ENCODE measurements around the gene EDN1.

Gene EDN1

GRCh38 chr6:12344961-12345693 is 55.0 kb downstream of the EDN1 start:
- DNase-seq (ENCODE audit: low spot score) = no peak
- FAIRE-seq = no peak

DNA sequence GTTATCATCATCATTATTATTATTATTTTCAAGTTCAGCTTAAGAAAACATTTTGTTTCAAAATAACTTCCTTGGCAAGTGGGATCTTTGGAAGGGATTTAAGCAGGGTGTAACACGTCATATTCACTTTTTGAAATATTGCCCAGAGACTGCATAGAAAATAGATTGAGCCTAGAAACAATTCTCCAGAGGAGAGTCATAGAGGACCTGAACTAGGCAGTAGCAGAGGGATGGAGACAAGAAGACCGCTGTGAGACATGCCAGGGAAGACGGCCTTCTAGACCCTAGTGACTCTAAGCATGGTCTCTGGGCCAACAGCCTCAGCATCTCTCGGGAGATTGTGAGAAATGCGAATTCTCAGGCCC is 55.5 kb downstream of the EDN1 start:
- DNase-seq (ENCODE audit: low spot score) (no peak), FAIRE-seq (no peak)

Measured in urothelium cell line (cell line).